Coronary artery (tissue), 2 donors: ENCODE measurements around the gene TCEA2.

Source experiments
- DNase-seq: peaks from one replicate; pipeline ENCODE4 v3.0.0-alpha.2; 2017; ENCODE audit warnings: low spot score
- H3K27ac ChIP-seq, 2 donors: fragments of 200-600 bp; sonication (generic); one replicate each; pipeline ENCODE4 v1.5.1; 2016 to 2019
- H3K4me3 ChIP-seq: fragments of 200-600 bp; sonication (generic); 2 replicates; pipeline ENCODE4 v1.5.1; 2016; ENCODE audit warnings: mild to moderate bottlenecking, moderate library complexity
- CTCF ChIP-seq: fragments of 200-600 bp; sonication (generic); IDR thresholded peaks from one replicate; pipeline ENCODE4 v1.5.1; 2019; ENCODE audit warnings: antibody characterized with exemption

The TCEA2 gene

GRCh38 chr20:64030371-64031134, 32.4 kb upstream of the TCEA2 start:
- Histone ChIP-seq H3K27ac (no peak overlapping the region), H3K4me3 (no peak overlapping the region)
- TF ChIP-seq CTCF = no peak
- no peak for DNase-seq

GRCh38 chr20:64031822-64032314, 31.1 kb upstream of the TCEA2 start:
- DNase-seq = no peak

GRCh38 chr20:64032706-64033624, 30.0 kb upstream of the TCEA2 start:
- no peak overlapping the region for H3K27ac ChIP-seq
- no peak for TF ChIP-seq CTCF
- H3K4me3 ChIP-seq = no peak overlapping the region
- DNase-seq = no peak

More at GRCh38 chr20:64031822-64032314, 31.1 kb upstream of the TCEA2 start:
- no peak for TF ChIP-seq CTCF
- Histone ChIP-seq H3K4me3 (no peak overlapping the region), H3K27ac (no peak overlapping the region)

- no peak overlapping the region for H3K27ac ChIP-seq
- DNase-seq = no peak
- no peak for TF ChIP-seq CTCF
- no peak overlapping the region for H3K4me3 ChIP-seq
Measured at GRCh38 chr20:64033981-64034493, 29.0 kb upstream of the TCEA2 start.

GRCh38 chr20:64035066-64035932, 27.7 kb upstream of the TCEA2 start:
- H3K4me3 ChIP-seq = no peak overlapping the region
- no peak overlapping the region for H3K27ac ChIP-seq
- DNase-seq = no peak
- no peak for TF ChIP-seq CTCF

- no peak for TF ChIP-seq CTCF
- no peak for DNase-seq
- Histone ChIP-seq H3K4me3 (no peak within 1 kb of the TSS), H3K27ac (no peak within 1 kb of the TSS)
Measured at GRCh38 chr20:64035933-64036345, 27.1 kb upstream of the TCEA2 start, which contains the start of gene C20orf204. C20orf204 (plus strand) TSS chr20:64036182; CDS start chr20:64036324, 142 bp downstream.
